Measurements from ENCODE around the gene JPH2.
"Not testable (repeated sequence)": the region's sequence is repeated elsewhere in the genome, so short reads cannot be mapped to it uniquely, and the experiment has no call there.

The JPH2 gene

GRCh38 chr20:44212792-44213191 is 25.8 kb upstream of the JPH2 start:
- DNase-seq (ENCODE audit: insufficient read length, low spot score) = no peak
- FAIRE-seq = no peak

GRCh38 chr20:44211177-44212039 is 24.4 kb upstream of the JPH2 start:
- DNase-seq (ENCODE audit: insufficient read length, low spot score) (no peak), FAIRE-seq (no peak)

- DNase-seq (ENCODE audit: insufficient read length, low spot score) (peak; percentile 85), FAIRE-seq (peak; percentile 93)
Measured at GRCh38 chr20:44210406-44211176, 23.6 kb upstream of the JPH2 start, which contains the start of gene OSER1. Gene OSER1, minus strand, starts transcription at chr20:44210771. Its CDS starts 3,814 bp downstream, at chr20:44206957.

GRCh38 chr20:44209686-44210405 is 22.9 kb upstream of the JPH2 start:
- FAIRE-seq (peak; percentile 53), DNase-seq (ENCODE audit: insufficient read length, low spot score) (no peak)

DNA sequence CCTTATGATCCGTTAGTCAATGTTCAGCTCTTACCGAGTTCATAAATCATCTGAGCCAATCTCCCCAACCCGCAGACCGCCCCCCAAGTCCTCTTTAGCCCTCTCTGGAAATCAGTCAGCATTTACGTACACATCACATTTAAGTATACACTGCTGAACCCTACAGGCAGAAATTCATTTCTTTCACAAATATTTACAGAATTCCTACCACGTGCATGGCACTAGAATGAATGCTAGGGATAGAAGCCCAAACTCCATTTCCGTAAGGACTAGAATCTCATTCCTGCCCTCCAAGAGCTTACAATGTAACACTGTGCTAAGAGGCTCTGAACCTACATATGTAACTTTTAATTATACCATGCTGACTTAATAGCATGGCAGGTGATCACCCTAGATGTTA is 21.8 kb upstream of the JPH2 start:
- FAIRE-seq = no peak

DNA sequence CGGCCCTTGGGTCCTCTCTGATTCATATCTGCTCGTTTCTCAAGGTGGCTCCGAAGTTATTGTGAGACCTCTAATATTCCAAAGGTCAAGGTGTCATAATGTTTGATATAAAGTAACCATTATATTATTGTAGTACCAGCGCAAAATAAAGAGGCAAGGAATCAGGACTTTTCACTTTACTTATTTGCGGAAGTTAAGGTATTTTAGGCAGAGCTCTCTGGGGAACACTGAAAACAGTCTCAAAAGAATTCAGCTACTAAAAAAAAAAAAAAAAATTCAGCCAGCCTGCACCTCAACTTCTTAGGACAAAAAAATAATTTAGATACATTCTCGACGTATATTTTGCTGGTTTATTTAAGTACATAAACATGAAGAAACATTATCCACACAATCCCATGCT is 21.2 kb upstream of the JPH2 start:
- no peak for FAIRE-seq

More for the DNA sequence above, 21.8 kb upstream of the JPH2 start:
- no peak for DNase-seq (ENCODE audit: insufficient read length, low spot score)

DNA sequence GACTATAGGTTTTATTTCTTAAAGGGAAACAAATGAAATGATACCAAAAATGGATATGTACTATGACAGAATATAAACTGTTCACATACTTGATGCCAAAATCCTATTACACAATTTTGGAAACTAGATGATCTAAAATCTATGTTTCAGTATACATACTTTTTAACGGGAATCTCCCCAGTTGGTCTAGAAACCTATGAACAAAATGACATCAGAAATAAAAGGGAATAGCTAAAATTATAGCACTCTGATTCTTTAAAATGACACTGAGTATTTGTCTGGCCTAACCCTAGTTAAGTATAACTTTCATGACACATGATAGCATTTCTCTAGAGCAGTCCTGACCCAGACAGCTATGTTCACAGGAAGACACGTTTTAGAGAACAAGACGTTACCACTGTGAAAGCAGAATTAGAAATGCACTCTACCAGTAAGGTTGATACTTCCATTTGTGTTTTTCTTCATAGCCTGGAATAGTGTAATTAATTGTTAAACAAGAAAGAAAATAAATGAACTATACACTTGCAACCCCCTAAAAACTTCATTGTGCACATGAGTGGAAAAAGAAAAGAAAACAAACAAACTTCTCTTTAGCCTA is 20.2 kb upstream of the JPH2 start:
- FAIRE-seq = no peak
- DNase-seq (ENCODE audit: insufficient read length, low spot score) = no peak

More for the DNA sequence above, 21.2 kb upstream of the JPH2 start:
- DNase-seq (ENCODE audit: insufficient read length, low spot score) = no peak

DNA sequence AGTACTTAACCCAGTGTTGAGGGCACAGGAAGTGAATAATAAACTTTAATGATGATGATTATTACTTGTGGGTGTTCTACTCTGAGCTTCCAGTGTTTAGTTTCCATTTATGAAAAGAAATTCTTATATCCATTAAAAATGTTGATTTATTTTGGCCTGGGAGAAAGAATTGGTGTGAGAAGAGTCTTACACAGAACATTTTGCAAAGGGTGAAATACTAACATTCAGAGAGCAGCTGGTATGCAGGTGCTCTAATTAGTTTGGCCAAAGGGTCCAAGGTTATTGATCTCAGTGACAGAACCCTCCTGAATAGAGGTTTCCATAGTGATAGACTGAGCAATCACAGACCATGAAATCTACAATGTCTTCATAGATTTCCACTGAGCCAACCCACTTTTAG is 19.1 kb upstream of the JPH2 start:
- no peak for FAIRE-seq
- no peak for DNase-seq (ENCODE audit: insufficient read length, low spot score)

DNA sequence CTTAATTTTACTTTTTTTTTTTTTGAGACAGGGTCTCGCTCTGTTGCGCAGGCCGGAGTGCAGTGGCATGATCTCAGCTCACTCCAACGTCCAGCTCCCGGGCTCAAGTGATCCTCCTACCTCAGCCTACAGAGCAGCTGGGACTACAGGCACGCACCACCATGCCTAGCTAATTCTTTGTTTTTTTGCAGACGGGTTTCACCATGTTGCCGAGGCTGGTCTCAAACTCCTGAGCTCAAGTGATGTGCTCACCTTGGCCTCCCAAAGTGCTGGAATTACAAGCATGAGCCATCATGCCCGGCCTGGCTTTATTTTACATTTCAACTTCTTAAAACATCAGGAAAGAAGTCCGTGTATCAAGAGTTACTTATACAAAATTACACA is 17.8 kb upstream of the JPH2 start:
- no peak for FAIRE-seq
- DNase-seq (ENCODE audit: insufficient read length, low spot score) = no peak

DNA sequence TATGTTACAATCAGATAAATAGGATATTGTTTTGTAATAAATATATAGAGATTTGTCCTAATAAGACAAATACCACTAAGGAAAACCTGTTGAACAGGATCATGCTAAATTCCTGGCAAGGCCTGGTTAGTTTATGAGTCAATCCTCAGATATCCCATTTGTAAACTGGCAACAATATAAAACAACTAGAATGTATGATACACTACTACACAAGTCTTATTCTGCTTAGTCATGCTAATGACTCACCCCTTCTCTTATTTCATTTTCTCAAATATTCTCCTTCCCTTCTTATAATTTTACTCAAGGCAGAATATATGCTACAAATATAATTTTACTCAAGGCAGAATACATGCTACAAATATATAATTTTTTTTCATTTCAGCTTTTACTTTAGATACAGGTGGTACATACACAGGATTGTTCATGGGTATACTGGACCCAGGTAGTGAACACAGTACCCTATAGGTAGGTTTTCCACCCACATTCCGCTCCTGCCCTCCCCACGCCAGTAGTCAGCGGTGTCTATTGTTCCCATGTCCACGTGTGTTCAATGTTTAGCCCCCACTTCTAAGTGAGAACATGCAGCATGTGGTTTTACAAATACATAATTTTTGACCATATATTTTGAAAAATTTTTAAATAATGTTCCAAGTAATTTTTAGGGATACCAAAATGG is 17.3 kb upstream of the JPH2 start:
- DNase-seq (ENCODE audit: insufficient read length, low spot score) = no peak
- no peak for FAIRE-seq

DNA sequence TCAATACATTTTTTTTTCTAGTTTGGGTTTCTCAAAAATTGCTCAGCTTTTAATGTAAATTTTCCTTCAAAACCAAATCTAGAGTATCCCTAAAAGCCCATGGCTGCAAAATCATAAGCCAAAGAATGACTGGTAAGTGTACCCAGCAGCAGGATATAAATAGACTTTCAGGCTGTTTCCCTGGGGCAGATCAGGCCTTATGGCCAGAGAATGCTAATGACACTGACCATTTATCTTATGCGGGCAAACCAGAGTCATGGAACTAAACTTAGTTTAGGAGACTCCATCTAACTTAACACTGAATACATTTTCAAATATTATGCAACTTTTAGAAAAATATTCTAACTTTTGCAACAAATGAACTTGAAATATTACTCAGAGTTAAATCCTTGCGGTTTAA is 16.2 kb upstream of the JPH2 start:
- DNase-seq (ENCODE audit: insufficient read length, low spot score) = no peak
- no peak for FAIRE-seq

DNA sequence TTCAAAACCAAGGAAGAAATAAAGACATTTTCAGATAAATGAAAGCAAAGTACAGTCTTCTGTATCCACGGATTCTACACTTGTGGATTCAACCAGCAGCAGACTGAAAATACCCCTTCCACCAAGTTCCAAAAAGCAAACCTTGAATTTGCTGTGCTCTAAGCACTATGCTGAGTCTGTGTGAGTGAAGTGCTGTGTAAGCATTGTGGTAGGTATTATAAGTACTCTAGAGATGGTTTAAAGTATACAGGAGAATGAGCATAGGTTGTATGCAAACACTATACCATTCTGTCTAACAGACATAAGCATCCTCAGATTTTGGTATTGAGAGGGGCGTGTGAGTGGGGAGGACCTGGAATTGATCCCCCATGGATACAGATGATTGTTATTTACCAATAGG is 14.0 kb upstream of the JPH2 start:
- no peak for DNase-seq (ENCODE audit: insufficient read length, low spot score)
- no peak for FAIRE-seq

DNA sequence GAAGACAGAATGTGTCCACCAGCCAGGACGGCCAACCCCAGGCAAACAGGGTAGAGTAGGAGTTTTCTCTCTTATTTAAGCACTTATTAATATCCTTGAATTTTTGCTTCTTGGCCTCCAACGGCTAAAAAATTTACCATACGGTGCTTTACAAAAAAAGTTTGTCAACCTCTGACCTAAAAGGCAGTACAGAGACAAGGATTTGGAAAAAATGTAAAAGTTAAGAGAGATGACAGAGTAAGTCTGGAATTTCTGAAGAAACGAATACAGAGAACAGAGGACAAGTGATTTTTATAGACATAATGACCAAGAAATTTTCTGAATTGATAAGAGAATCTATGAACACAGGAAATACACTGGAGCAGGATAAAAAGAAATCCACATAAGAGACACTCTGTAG is 13.4 kb upstream of the JPH2 start:
- no peak for FAIRE-seq

DNA sequence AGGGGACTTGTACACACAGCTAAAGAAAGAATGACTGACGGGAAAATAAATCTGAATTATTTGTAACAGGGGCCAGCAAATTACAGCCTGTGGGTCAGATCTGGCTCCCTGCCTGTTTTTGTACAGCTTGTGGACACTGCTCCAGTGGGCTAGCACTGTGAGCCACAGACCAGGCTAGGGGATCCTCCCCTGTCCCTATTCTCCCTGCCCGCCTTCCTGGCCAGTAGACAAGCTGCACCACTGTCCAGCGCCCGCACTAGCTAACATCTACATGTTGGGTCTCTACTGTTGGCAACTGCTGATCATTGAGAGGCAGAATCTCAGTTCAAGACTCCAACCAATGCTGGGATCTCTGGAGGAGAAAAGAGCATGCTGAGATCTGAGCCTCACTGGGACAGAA is 12.9 kb upstream of the JPH2 start:
- DNase-seq (ENCODE audit: insufficient read length, low spot score) (no peak), FAIRE-seq (no peak)

More for the DNA sequence above, 13.4 kb upstream of the JPH2 start:
- no peak for DNase-seq (ENCODE audit: insufficient read length, low spot score)

GRCh38 chr20:44198872-44199271 is 11.9 kb upstream of the JPH2 start:
- FAIRE-seq (no peak), DNase-seq (ENCODE audit: insufficient read length, low spot score) (no peak)

- no peak for FAIRE-seq
- DNase-seq (ENCODE audit: insufficient read length, low spot score) = no peak
Measured at GRCh38 chr20:44196271-44196670, 9.3 kb upstream of the JPH2 start.

DNA sequence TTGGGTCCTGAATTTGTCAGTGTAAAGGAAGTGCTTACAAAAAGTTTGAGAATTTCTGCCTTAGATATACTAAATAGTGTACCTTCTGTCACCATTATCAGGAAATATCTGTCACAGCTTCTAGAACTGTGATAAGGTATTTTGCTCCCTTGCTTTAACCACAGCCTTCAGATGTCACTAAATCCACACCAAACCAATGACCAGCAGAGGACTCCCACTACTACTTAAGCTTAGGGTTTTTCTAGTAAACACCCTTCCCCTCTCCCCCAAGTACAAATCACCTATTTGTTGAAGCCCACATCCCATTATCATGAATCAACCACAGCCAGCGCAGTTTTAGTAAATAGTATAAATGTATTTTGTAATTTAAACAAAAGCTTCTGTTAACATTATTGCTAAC is 8.6 kb upstream of the JPH2 start:
- FAIRE-seq (no peak), DNase-seq (ENCODE audit: insufficient read length, low spot score) (no peak)

DNA sequence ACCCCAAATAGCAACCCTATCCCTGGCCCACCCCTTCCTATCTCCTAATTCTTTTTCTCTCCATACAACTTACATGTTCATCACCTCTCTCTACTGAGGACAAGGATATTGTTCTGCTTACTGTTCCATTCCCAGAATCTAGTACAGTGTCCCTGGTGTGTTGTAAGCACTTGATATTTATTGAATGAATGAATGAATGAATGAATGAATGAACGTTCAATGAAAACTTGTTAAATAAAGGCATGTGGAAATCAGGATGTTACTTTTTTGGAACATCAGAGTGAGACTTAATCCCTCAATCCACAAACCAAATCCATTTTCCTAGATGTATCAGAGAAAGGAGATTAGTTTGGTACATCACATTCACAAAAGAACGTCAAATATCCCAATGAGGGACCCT is 6.8 kb upstream of the JPH2 start:
- FAIRE-seq = no peak

GRCh38 chr20:44191640-44192039 is 4.7 kb upstream of the JPH2 start:
- FAIRE-seq; DNase-seq (ENCODE audit: insufficient read length, low spot score): not testable (repeated sequence)

More for the DNA sequence above, 6.8 kb upstream of the JPH2 start:
- no peak for DNase-seq (ENCODE audit: insufficient read length, low spot score)

- FAIRE-seq = not testable (repeated sequence)
- DNase-seq (ENCODE audit: insufficient read length, low spot score) = peak; percentile 57
Measured at GRCh38 chr20:44190197-44190852, 3.3 kb upstream of the JPH2 start.

Measured in GM19239 (cell line).